ENCODE results near the gene EVPL.

DNA sequence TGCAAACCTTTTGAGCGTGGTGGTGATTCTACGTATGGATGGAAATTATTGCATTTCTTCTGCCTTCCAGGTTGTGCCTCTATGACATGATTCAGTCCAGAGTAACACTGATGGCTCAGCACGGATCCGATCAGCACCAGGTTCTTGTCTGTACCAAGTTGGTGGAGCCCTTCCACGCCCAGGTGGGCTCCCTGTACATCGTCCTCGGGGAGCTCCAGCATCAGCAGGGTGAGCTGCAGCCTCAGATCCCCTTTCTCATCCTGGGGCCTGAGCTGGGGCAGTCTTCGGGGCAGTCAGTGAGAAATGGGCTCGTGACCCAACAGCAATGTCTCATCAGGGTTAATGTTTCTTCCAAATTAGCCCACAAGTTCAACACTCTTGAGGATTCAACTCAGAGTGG lies 35.7 kb downstream of the EVPL start:
- TF ChIP-seq, protein P1, sequence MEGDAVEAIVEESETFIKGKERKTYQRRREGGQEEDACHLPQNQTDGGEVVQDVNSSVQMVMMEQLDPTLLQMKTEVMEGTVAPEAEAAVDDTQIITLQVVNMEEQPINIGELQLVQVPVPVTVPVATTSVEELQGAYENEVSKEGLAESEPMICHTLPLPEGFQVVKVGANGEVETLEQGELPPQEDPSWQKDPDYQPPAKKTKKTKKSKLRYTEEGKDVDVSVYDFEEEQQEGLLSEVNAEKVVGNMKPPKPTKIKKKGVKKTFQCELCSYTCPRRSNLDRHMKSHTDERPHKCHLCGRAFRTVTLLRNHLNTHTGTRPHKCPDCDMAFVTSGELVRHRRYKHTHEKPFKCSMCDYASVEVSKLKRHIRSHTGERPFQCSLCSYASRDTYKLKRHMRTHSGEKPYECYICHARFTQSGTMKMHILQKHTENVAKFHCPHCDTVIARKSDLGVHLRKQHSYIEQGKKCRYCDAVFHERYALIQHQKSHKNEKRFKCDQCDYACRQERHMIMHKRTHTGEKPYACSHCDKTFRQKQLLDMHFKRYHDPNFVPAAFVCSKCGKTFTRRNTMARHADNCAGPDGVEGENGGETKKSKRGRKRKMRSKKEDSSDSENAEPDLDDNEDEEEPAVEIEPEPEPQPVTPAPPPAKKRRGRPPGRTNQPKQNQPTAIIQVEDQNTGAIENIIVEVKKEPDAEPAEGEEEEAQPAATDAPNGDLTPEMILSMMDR (IDR thresholded peaks at IDR 0.05; ENCODE audit: extremely low read depth in 1 of 2, insufficient read depth in 1 of 2, low read depth in 1 of 2, low read length in 2 of 2), result no peak
- TF ChIP-seq POLR2A (IDR thresholded peaks at IDR 0.05; ENCODE audit: low read depth, low read length) (no peak), EZH2 (IDR thresholded peaks at IDR 0.05; ENCODE audit: borderline replicate concordance, low read depth, low read length, severe bottlenecking) (no peak), POLR2AphosphoS5 (IDR thresholded peaks at IDR 0.05; ENCODE audit: insufficient read depth, low read depth, low read length) (no peak), GATA2 (IDR thresholded peaks at IDR 0.05; ENCODE audit: insufficient read depth, insufficient read length, low read depth, low read length) (no peak), JUN (IDR thresholded peaks at IDR 0.05; ENCODE audit: borderline replicate concordance, insufficient read depth, insufficient read length, low read depth) (no peak)
- TF ChIP-seq, protein P2, sequence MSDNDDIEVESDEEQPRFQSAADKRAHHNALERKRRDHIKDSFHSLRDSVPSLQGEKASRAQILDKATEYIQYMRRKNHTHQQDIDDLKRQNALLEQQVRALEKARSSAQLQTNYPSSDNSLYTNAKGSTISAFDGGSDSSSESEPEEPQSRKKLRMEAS (IDR thresholded peaks at IDR 0.05; ENCODE audit: insufficient read depth, insufficient read length), result no peak
